Gastroesophageal sphincter (tissue), 3 donors: ENCODE measurements around the gene TPBGL.

Source experiments
- CTCF ChIP-seq, 4 experiments: fragments of 200-600 bp in 2 of 4; fragments of 450-650 bp in 2 of 4; sonication (generic) in 1 of 4; IDR thresholded peaks; one replicate each; pipeline ENCODE4 v1.5.1; 2017 to 2019; ENCODE audit warnings: antibody characterized with exemption in 4 of 4, mild to moderate bottlenecking in 2 of 4, moderate library complexity in 2 of 4
- POLR2A ChIP-seq, 2 donors: fragments of 450-650 bp; IDR thresholded peaks; one replicate each; pipeline ENCODE4 v1.6.1; 2017; ENCODE audit warnings: antibody characterized with exemption in 2 of 2, mild to moderate bottlenecking in 2 of 2, moderate library complexity in 1 of 2

GRCh38 chr11:75199412-75199955 lies 41.1 kb upstream of the TPBGL start:
- TF ChIP-seq CTCF (IDR thresholded peaks at IDR 0.05) (no peak), POLR2A (IDR thresholded peaks at IDR 0.05) (no peak)
